SK-N-SH treated with all-trans-retinoic acid at 6 μM for 48 hours (cell line): ENCODE data around the gene ZNF446.

Experiments used
- ATAC-seq: fragments of 200-7000 bp; cut with Tn5 transposase; 3 replicates; pipeline ENCODE4 v1.9.1; 2020; ENCODE audit warnings: mild to moderate bottlenecking, moderate library complexity
- ARNTL ChIP-seq: fragments of 450-650 bp; formaldehyde crosslinking; IDR thresholded peaks from 2 replicates; pipeline ENCODE4 v1.5.0; 2020; ENCODE audit warnings: low read depth, mild to moderate bottlenecking, moderate library complexity, borderline replicate concordance
- BACH2 ChIP-seq: fragments of 250-450 bp; sonication (Bioruptor Pico); IDR thresholded peaks from 2 replicates; pipeline ENCODE4 v1.9.0; 2021; ENCODE audit warnings: mild to moderate bottlenecking, borderline replicate concordance
- CREB5 ChIP-seq: fragments of 250-450 bp; sonication (Bioruptor Pico); IDR thresholded peaks from 2 replicates; pipeline ENCODE4 v1.5.1; 2020; ENCODE audit warnings: low read depth, mild to moderate bottlenecking, moderate library complexity
- CSDC2 ChIP-seq: fragments of 250-450 bp; sonication (Bioruptor Pico); IDR thresholded peaks from 2 replicates; pipeline ENCODE4 v1.5.0; 2020; ENCODE audit warnings: mild to moderate bottlenecking, moderate library complexity
- CSRNP3 ChIP-seq: fragments of 250-450 bp; sonication (Bioruptor Pico); IDR thresholded peaks from 2 replicates; pipeline ENCODE4 v1.5.1; 2021; ENCODE audit warnings: mild to moderate bottlenecking, moderate library complexity
- ESRRG ChIP-seq: fragments of 250-450 bp; sonication (Bioruptor Pico); IDR thresholded peaks from 2 replicates; pipeline ENCODE4 v1.6.1; 2021; ENCODE audit warnings: mild to moderate bottlenecking
- GLIS3 ChIP-seq: fragments of 250-450 bp; sonication (Bioruptor Pico); IDR thresholded peaks from 2 replicates; pipeline ENCODE4 v1.5.0; 2020; ENCODE audit warnings: mild to moderate bottlenecking, moderate library complexity
- ISL1 ChIP-seq: fragments of 250-450 bp; sonication (Bioruptor Pico); IDR thresholded peaks from 2 replicates; pipeline ENCODE4 v2.1.2; 2022; ENCODE audit warnings: mild to moderate bottlenecking, moderate library complexity
- OSR1 ChIP-seq: fragments of 250-450 bp; sonication (Bioruptor Pico); IDR thresholded peaks from 2 replicates; pipeline ENCODE4 v1.8.0; 2022; ENCODE audit warnings: moderate library complexity, mild to moderate bottlenecking, inconsistent platforms
- POU6F1 ChIP-seq: fragments of 250-450 bp; sonication (Bioruptor Pico); IDR thresholded peaks from 2 replicates; pipeline ENCODE4 v1.8.0; 2021; ENCODE audit warnings: low read depth, mild to moderate bottlenecking, moderate library complexity, borderline replicate concordance
- PPARA ChIP-seq: fragments of 250-450 bp; sonication (Bioruptor Pico); IDR thresholded peaks from 2 replicates; pipeline ENCODE4 v1.5.0; 2020; ENCODE audit warnings: mild to moderate bottlenecking, borderline replicate concordance
- RARB ChIP-seq: fragments of 250-450 bp; sonication (Bioruptor Pico); IDR thresholded peaks from 2 replicates; pipeline ENCODE4 v1.8.0; 2021; ENCODE audit warnings: mild to moderate bottlenecking, moderate library complexity
- SNAI2 ChIP-seq: fragments of 250-450 bp; sonication (Bioruptor Pico); IDR thresholded peaks from 2 replicates; pipeline ENCODE4 v1.5.0; 2020; ENCODE audit warnings: mild to moderate bottlenecking, moderate library complexity
- TCF4 ChIP-seq: fragments of 250-450 bp; sonication (Bioruptor Pico); IDR thresholded peaks from 2 replicates; pipeline ENCODE4 v1.8.0; 2021; ENCODE audit warnings: mild to moderate bottlenecking, moderate library complexity, borderline replicate concordance
- TOX ChIP-seq: fragments of 250-450 bp; sonication (Bioruptor Pico); IDR thresholded peaks from 2 replicates; pipeline ENCODE4 v1.8.0; 2021; ENCODE audit warnings: mild to moderate bottlenecking, moderate library complexity, borderline replicate concordance
- ZC3H10 ChIP-seq: fragments of 250-450 bp; sonication (Bioruptor Pico); IDR thresholded peaks from 2 replicates; pipeline ENCODE4 v1.5.1; 2021; ENCODE audit warnings: mild to moderate bottlenecking, moderate library complexity
- ZFP3 ChIP-seq: fragments of 250-450 bp; sonication (Bioruptor Pico); IDR thresholded peaks from 2 replicates; pipeline ENCODE4 v1.5.0; 2020; ENCODE audit warnings: mild to moderate bottlenecking, moderate library complexity
- ZFP30 ChIP-seq: fragments of 450-650 bp; formaldehyde crosslinking; IDR thresholded peaks from 2 replicates; pipeline ENCODE4 v1.5.0; 2022; ENCODE audit warnings: mild to moderate bottlenecking, moderate library complexity
- ZNF565 ChIP-seq: fragments of 450-650 bp; formaldehyde crosslinking; conservative IDR thresholded peaks from 2 replicates; pipeline ENCODE4 v1.5.0; 2020; ENCODE audit warnings: low read depth, mild to moderate bottlenecking, moderate library complexity
- ZNF70 ChIP-seq: fragments of 450-650 bp; formaldehyde crosslinking; IDR thresholded peaks from 2 replicates; pipeline ENCODE4 v1.5.0; 2020; ENCODE audit warnings: mild to moderate bottlenecking, moderate library complexity
- ZNF8 ChIP-seq: fragments of 450-650 bp; formaldehyde crosslinking; IDR thresholded peaks from 2 replicates; pipeline ENCODE4 v1.5.0; 2020; ENCODE audit warnings: mild to moderate bottlenecking, moderate library complexity
- TF ChIP-seq, protein P1 (sequence below): fragments of 250-450 bp; sonication (Bioruptor Pico); IDR thresholded peaks from 2 replicates; pipeline ENCODE4 v1.8.0; 2020; ENCODE audit warnings: mild to moderate bottlenecking, moderate library complexity, borderline replicate concordance
- TF ChIP-seq, protein P2 (sequence below): fragments of 250-450 bp; sonication (Bioruptor Pico); IDR thresholded peaks from 2 replicates; pipeline ENCODE4 v1.5.0; 2020; ENCODE audit warnings: mild to moderate bottlenecking, moderate library complexity

The ZNF446 gene

DNA sequence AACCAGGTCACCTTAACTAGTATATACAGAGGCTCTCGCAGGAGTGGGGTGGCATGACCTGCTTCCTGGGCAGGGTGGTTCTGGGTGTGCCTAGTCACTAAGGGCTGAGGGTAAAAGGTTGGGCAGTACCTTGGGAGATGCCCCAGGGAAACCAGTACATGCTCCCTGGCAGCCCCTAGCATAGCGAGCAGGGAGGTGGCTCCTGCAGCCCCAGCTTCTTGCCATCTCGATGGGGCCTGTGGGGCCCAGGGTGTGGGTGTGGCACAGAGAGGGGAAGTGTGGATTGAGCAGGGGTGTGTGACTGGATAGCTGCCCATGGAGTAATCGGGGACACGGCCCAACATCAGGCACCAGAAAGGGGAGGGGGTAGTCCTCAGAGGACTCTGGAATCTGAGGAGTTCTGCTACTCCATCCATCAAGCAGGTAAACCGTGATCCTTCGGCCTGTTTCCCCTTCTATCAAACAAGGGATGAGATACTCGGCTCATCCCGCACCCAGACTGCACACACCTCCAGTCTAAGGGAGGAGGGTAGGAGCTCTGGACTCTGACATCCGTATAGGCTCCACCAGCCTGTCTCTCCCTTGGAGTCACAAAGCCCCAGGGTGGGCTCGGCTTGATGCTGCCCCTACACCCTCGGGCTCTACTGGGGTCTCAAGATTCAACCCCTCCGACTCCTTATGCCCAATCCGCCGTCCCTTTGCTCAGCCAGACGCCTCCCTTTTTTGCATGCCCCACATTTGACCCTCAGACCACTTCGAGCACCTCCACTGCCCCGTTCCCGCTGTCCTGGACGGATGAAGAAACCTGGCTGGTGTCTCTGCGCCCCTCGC lies 42.3 kb downstream of the ZNF446 start:
- ATAC-seq = no peak
- TF ChIP-seq, protein P1, sequence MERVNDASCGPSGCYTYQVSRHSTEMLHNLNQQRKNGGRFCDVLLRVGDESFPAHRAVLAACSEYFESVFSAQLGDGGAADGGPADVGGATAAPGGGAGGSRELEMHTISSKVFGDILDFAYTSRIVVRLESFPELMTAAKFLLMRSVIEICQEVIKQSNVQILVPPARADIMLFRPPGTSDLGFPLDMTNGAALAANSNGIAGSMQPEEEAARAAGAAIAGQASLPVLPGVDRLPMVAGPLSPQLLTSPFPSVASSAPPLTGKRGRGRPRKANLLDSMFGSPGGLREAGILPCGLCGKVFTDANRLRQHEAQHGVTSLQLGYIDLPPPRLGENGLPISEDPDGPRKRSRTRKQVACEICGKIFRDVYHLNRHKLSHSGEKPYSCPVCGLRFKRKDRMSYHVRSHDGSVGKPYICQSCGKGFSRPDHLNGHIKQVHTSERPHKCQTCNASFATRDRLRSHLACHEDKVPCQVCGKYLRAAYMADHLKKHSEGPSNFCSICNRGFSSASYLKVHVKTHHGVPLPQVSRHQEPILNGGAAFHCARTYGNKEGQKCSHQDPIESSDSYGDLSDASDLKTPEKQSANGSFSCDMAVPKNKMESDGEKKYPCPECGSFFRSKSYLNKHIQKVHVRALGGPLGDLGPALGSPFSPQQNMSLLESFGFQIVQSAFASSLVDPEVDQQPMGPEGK (CRISPR knock-in tag) = no peak
- TF ChIP-seq ZC3H10 = no peak
- no peak for TF ChIP-seq CSRNP3 (CRISPR knock-in tag)
- TF ChIP-seq ZFP3 (CRISPR knock-in tag) = no peak
- TF ChIP-seq ZFP30 (CRISPR knock-in tag) = no peak
- no peak for TF ChIP-seq PPARA
- TF ChIP-seq ISL1 = no peak
- TF ChIP-seq TOX = no peak
- TF ChIP-seq ZNF70 (CRISPR knock-in tag) = no peak
- TF ChIP-seq CSDC2 (CRISPR knock-in tag) = no peak
- no peak for TF ChIP-seq GLIS3 (CRISPR knock-in tag)
- TF ChIP-seq POU6F1 (CRISPR knock-in tag) = no peak
- TF ChIP-seq, protein P2, sequence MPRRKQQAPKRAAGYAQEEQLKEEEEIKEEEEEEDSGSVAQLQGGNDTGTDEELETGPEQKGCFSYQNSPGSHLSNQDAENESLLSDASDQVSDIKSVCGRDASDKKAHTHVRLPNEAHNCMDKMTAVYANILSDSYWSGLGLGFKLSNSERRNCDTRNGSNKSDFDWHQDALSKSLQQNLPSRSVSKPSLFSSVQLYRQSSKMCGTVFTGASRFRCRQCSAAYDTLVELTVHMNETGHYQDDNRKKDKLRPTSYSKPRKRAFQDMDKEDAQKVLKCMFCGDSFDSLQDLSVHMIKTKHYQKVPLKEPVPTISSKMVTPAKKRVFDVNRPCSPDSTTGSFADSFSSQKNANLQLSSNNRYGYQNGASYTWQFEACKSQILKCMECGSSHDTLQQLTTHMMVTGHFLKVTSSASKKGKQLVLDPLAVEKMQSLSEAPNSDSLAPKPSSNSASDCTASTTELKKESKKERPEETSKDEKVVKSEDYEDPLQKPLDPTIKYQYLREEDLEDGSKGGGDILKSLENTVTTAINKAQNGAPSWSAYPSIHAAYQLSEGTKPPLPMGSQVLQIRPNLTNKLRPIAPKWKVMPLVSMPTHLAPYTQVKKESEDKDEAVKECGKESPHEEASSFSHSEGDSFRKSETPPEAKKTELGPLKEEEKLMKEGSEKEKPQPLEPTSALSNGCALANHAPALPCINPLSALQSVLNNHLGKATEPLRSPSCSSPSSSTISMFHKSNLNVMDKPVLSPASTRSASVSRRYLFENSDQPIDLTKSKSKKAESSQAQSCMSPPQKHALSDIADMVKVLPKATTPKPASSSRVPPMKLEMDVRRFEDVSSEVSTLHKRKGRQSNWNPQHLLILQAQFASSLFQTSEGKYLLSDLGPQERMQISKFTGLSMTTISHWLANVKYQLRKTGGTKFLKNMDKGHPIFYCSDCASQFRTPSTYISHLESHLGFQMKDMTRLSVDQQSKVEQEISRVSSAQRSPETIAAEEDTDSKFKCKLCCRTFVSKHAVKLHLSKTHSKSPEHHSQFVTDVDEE (CRISPR knock-in tag) = no peak
- TF ChIP-seq CREB5 (CRISPR knock-in tag) = no peak
- TF ChIP-seq TCF4 = no peak

DNA sequence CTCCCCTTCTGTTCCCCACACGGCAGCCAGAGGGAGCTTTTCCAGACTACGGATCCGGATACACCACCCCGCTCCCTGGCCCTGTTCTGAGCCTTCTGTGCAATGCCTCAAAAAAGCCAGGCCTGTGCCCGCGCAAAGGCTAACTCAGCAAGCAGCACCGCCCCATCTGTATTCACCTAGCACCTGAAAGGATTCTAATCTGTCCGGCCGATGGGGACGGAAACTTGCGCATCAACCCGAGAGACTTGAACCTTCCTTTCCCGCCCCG lies 42.9 kb downstream of the ZNF446 start:
- peak; percentile 69 for ATAC-seq
- TF ChIP-seq OSR1 (CRISPR knock-in tag) (no peak), RARB (CRISPR knock-in tag) (no peak), ESRRG (CRISPR knock-in tag) (no peak), TCF4 (no peak), CSDC2 (CRISPR knock-in tag) (no peak), ZNF70 (CRISPR knock-in tag) (no peak), ZFP30 (CRISPR knock-in tag) (no peak), CREB5 (CRISPR knock-in tag) (no peak), ARNTL (CRISPR knock-in tag) (no peak), TOX (no peak), ZFP3 (CRISPR knock-in tag) (no peak), ISL1 (no peak), ZNF8 (CRISPR knock-in tag) (no peak), POU6F1 (CRISPR knock-in tag) (no peak), PPARA (no peak), SNAI2 (CRISPR knock-in tag) (no peak), BACH2 (no peak), ZNF565 (no peak)
- TF ChIP-seq, protein P1 (CRISPR knock-in tag) = no peak
